VCaP (cell line): ENCODE measurements around the gene FXYD2.

ENCODE experiments used
- H3K27ac ChIP-seq: fragments of 450-650 bp; 2 replicates; pipeline ENCODE4 v1.5.1; 2017
- TF ChIP-seq, protein P1 (sequence below): fragments of 450-650 bp; conservative IDR thresholded peaks from 2 replicates; pipeline ENCODE4 v1.5.1; 2017; ENCODE audit warnings: mild to moderate bottlenecking, moderate library complexity

Gene FXYD2

DNA sequence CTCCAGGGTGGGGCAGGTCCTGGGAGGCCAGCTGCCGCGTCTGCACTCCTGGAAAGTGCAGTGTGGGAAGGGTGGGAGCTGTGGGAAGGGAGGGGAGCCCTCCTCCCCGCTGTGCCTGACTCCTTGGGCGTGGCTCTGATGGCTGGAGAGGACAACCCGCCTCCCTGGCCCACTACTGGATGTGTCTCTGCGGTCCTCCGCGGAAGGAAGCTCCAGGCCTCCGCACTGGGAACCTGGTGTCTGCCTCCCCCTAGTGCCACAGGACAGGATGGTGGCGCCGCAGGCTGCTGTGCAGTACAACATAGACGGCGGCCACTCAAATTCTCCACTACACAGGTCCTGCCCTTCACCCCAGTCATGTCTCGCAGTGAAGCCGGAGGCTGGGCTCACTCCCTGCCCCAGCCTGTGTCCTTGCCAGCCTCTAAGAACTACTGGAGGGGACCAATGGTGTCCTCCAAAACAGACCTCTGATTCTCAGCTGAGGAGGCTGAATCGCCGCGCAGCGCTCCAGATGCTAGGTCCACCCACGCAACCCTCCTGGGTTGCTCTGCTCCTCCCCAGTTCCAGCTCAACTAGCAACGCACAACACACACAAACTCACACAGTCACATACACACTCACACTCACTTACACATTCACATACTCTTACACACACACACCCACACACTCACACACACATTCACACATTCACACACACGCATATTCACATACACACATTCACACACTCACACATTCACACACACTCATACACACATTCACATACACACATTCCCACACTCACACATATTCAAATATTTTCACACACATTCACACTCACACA, 15.1 kb downstream of the FXYD2 start:
- peak overlapping the region; percentile 6; the same call in 1 of the 2 replicates for H3K27ac ChIP-seq
- TF ChIP-seq, protein P1, sequence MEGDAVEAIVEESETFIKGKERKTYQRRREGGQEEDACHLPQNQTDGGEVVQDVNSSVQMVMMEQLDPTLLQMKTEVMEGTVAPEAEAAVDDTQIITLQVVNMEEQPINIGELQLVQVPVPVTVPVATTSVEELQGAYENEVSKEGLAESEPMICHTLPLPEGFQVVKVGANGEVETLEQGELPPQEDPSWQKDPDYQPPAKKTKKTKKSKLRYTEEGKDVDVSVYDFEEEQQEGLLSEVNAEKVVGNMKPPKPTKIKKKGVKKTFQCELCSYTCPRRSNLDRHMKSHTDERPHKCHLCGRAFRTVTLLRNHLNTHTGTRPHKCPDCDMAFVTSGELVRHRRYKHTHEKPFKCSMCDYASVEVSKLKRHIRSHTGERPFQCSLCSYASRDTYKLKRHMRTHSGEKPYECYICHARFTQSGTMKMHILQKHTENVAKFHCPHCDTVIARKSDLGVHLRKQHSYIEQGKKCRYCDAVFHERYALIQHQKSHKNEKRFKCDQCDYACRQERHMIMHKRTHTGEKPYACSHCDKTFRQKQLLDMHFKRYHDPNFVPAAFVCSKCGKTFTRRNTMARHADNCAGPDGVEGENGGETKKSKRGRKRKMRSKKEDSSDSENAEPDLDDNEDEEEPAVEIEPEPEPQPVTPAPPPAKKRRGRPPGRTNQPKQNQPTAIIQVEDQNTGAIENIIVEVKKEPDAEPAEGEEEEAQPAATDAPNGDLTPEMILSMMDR, result peak; percentile 94

DNA sequence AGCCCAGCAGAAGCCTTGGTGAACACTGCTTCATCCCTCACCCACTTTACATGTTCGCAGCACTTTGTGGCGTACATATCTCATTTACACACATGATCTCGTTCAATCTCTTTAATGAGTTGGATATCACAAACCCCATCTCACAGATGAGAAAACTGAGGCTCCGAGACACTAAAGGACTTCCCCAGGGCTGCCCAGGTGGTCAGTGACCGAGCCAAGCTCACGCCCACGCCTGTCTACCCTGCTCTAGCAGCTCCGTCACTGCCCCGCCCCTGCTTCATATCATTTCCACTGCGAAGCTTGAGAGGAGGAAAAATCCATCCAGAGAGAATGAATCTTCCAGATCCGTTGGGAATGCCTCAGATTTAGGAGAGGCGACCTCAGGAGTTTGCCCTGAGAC, 15.8 kb downstream of the FXYD2 start:
- no peak overlapping the region for H3K27ac ChIP-seq
- TF ChIP-seq, protein P1, result no peak

DNA sequence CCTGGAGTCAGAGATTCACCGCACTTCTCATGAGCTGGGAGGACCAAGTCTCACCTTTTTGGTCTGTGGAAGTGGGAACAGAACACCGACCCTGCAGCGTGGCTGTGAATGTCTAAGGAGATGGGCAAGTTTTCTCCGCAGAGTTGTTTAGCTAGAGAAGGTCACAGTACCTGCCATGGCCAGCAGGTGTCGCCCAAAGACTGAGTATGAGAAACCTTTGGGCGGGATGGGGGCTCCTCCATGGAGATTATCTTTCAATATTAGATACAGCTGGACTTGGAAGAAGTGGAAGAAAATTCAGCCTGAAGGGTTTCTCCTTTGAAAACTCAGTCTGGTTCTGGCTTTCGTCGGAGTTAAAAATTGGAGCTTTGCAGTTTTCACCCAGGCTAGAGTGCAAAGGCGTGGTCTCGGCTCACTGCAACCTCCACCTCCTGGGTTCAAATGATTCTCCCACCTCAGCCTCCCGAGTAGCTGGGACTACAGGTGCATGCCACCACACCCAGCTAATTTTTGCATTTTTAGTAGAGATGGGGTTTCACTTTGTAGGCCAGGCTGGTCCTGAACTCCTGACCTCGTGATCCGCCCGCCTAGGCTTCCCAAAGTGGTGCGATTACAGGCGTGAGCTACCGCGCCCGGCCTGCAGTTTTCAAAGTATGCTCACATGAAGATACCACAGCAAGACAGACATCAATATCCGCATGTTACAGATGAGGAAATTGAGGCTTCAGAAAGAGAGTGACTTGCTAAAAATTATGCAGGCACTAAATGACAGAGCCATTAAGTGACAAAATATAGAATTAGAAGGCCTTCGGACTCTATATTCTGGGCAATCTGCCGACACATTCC, 16.8 kb downstream of the FXYD2 start:
- TF ChIP-seq, protein P1, result peak; percentile 93
- H3K27ac ChIP-seq, result no peak overlapping the region

DNA sequence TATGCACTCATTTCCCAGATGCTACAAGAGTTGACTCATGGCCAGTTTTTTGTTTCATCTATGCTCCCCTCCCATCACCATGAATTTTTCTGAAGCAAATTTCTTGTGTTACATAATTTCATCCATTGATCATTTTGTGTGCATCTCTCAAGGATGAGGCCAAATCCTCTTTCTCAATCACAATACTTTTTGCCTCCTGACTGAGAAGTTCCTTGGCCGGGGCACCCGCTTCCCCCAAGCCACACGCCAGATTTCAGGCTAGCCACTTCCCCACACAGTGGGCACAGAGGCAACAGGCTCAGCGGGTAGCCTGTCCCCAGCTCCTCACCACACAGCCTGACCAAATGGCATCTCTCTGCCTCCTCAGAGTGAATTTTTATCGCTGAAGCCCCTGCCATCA, 17.7 kb downstream of the FXYD2 start:
- TF ChIP-seq, protein P1, result no peak

DNA sequence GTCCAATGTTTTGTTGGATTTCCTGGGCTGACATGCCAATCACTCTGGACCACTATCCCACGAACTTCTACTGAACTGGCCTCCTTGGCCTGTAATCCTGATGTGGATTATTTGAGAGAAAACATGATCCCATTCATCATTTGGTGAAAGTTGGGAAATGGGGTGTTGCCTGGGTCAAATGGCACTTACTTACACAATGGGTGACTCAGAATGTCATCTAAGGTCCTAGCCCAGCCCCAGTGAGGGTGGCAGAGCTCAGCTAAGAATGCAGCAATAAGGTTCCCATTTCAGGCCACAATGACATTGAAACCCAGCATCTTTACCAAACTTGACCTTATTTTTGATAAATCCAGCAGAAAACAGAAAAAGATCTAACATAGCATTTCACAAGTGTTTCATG, 19.5 kb downstream of the FXYD2 start:
- TF ChIP-seq, protein P1, result no peak
- no peak overlapping the region for H3K27ac ChIP-seq

More for the DNA sequence above, 17.7 kb downstream of the FXYD2 start:
- no peak overlapping the region for H3K27ac ChIP-seq

DNA sequence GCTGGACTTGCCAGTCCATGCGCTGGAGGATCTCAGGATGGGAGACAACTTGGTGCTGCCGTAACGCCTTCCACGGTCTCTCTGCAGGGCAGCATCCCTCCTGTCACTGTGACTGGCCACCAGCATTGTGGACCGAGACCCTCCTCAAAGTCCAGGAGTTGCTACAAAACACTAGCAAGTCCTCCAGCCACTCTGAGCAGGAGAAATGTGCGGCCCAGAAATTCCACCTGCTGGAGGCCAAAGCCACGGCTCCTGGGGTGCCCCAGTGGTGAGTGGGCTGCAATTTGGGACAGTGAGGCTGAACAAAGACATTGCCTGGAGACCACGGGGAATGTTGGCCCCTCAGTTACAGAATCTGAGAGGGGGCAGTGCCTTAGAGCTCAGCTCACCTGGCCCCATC, 20.6 kb downstream of the FXYD2 start:
- TF ChIP-seq, protein P1, result no peak
- no peak overlapping the region for H3K27ac ChIP-seq

DNA sequence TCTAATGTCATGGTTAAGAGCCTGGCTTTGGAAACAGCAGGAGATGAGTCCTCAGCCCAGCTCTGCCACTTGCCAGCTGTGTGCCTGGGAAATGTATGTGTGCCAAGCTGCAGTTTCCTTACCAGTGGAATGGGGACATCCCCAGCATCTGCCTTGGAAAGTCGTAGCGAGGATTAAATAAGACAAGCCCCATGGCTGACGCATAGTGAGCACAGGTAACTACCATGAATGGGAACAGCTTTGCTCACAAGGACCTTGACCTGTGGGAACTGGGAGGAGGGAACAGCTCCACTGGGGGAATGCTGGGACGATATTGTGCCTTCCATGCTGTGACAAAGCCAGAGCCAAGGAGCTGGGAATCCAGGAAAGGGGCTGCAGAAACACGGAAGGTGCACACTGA, 24.9 kb downstream of the FXYD2 start:
- TF ChIP-seq, protein P1, result no peak
- H3K27ac ChIP-seq, result no peak overlapping the region
